ENCODE data around the gene BRSK1.
A peak's percentile ranks its signal among the peaks of the same experiment; 100 is the strongest.
"Not testable (repeated sequence)": the region's sequence is repeated elsewhere in the genome, so short reads cannot be mapped to it uniquely, and the experiment has no call there.

BRSK1 gene

GRCh38 chr19:55329791-55330190 lies 46.0 kb downstream of the BRSK1 start:
- DNase-seq (ENCODE audit: low read depth), result not testable (repeated sequence)

- DNase-seq (ENCODE audit: low read depth), result no peak
Measured at GRCh38 chr19:55333870-55334269, 50.1 kb downstream of the BRSK1 start.

- peak; percentile 47 for DNase-seq (ENCODE audit: low read depth)
Measured at GRCh38 chr19:55336101-55336500, 52.3 kb downstream of the BRSK1 start.

- peak; percentile 100 for DNase-seq (ENCODE audit: low read depth)
Measured at GRCh38 chr19:55339105-55339888, 55.5 kb downstream of the BRSK1 start, which contains the start of gene KMT5C. Gene KMT5C, plus strand, starts transcription at chr19:55339876. Its CDS starts 2,061 bp downstream, at chr19:55341937.

- no peak for DNase-seq (ENCODE audit: low read depth)
Measured at GRCh38 chr19:55339889-55340783, 56.3 kb downstream of the BRSK1 start.

- DNase-seq (ENCODE audit: low read depth), result no peak
Measured at GRCh38 chr19:55340784-55341147, 57.0 kb downstream of the BRSK1 start.

- DNase-seq (ENCODE audit: low read depth), result peak; percentile 43
Measured at GRCh38 chr19:55341171-55341588, 57.4 kb downstream of the BRSK1 start.

- no peak for DNase-seq (ENCODE audit: low read depth)
Measured at GRCh38 chr19:55341595-55342531, 58.1 kb downstream of the BRSK1 start.

- no peak for DNase-seq (ENCODE audit: low read depth)
Measured at GRCh38 chr19:55344444-55344843, 60.6 kb downstream of the BRSK1 start.

- DNase-seq (ENCODE audit: low read depth), result no peak
Measured at GRCh38 chr19:55345101-55345817, 61.5 kb downstream of the BRSK1 start.

GRCh38 chr19:55345818-55346724 lies 62.3 kb downstream of the BRSK1 start:
- DNase-seq (ENCODE audit: low read depth), result no peak

- DNase-seq (ENCODE audit: low read depth), result no peak
Measured at GRCh38 chr19:55346725-55347441, 63.1 kb downstream of the BRSK1 start.

GRCh38 chr19:55347442-55348009 lies 63.7 kb downstream of the BRSK1 start:
- DNase-seq (ENCODE audit: low read depth), result no peak

- no peak for DNase-seq (ENCODE audit: low read depth)
Measured at GRCh38 chr19:55348317-55349034, 64.7 kb downstream of the BRSK1 start.

GRCh38 chr19:55350620-55351315 lies 67.0 kb downstream of the BRSK1 start:
- no peak for DNase-seq (ENCODE audit: low read depth)

- DNase-seq (ENCODE audit: low read depth), result no peak
Measured at GRCh38 chr19:55352040-55352439, 68.2 kb downstream of the BRSK1 start.

GRCh38 chr19:55352549-55353145 lies 68.8 kb downstream of the BRSK1 start:
- DNase-seq (ENCODE audit: low read depth), result no peak
